ENCODE data around the gene KLK13. TPM values are rescaled to one million over a fixed set of nuclear protein-coding genes. Genes with fewer than 3 reads are reported as not detected.

The KLK13 gene
- total and polyA plus RNA-seq, 2 of the 13 experiments (the other 11 are each of a cell fraction or from before 2014, with no cell fraction given), result 0.09 TPM; not detected in 1

DNA sequence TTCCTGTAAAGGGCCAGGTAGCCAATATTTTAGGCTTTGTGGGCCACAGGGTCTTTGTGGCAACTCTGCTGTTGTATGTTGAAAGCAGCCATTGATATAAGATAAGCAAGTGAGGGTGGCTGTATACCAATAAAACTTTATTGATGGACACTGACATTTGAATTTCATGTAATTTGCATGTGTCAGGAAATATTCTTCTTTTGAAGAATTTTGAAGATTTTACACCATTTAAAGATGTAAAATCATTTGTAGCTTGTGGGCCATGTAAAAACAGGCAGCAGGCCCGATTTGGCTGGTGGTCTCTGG is 45.7 kb upstream of the KLK13 start (continued):
- no peak for TF ChIP-seq ZNF775 (CRISPR knock-in tag; IDR thresholded peaks at IDR 0.05; ENCODE audit: borderline replicate concordance)
- TF ChIP-seq, protein P1, sequence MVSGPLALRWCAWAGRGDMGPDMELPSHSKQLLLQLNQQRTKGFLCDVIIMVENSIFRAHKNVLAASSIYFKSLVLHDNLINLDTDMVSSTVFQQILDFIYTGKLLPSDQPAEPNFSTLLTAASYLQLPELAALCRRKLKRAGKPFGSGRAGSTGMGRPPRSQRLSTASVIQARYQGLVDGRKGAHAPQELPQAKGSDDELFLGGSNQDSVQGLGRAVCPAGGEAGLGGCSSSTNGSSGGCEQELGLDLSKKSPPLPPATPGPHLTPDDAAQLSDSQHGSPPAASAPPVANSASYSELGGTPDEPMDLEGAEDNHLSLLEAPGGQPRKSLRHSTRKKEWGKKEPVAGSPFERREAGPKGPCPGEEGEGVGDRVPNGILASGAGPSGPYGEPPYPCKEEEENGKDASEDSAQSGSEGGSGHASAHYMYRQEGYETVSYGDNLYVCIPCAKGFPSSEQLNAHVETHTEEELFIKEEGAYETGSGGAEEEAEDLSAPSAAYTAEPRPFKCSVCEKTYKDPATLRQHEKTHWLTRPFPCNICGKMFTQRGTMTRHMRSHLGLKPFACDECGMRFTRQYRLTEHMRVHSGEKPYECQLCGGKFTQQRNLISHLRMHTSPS (CRISPR knock-in tag; IDR thresholded peaks at IDR 0.05; ENCODE audit: low read depth), result no peak

DNA sequence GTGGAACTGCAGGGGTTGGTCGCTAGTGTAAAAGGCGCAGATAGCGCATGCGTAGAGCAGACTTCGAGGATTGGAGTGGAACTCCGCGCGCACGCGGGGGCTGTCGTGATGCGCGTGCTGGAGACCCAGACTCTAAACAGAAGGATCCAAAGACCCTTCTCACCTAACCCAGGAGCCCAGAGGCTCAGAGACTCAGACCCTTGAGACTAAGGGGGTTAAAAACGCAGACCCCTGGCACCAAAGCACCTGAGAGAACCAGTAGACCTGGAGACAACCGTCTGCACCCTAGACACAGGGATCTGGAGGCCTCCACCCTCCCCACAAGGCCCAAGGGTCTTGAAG is 43.9 kb upstream of the KLK13 start:
- intact Hi-C loops (cut with micrococcal nuclease; ENCODE audit: unreplicated experiment), result loop anchor here (10.0 kb wide), 1 partner anchor 174 kb away; no protein-coding TSS in a partner anchor
- POLR2A ChIA-PET, result no interaction called here
- H3K79me2 ChIP-seq (ENCODE audit: insufficient read depth, low read length), result peaks cover 3% of the 10 kb centered on the region

More for the DNA sequence above, 43.9 kb upstream of the KLK13 start:
- TF ChIP-seq, protein P2, sequence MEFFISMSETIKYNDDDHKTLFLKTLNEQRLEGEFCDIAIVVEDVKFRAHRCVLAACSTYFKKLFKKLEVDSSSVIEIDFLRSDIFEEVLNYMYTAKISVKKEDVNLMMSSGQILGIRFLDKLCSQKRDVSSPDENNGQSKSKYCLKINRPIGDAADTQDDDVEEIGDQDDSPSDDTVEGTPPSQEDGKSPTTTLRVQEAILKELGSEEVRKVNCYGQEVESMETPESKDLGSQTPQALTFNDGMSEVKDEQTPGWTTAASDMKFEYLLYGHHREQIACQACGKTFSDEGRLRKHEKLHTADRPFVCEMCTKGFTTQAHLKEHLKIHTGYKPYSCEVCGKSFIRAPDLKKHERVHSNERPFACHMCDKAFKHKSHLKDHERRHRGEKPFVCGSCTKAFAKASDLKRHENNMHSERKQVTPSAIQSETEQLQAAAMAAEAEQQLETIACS (CRISPR knock-in tag; IDR thresholded peaks at IDR 0.05), result 0 out of 2 replicates have a peak, but pooled peaks have one; percentile 12
- no peak for TF ChIP-seq ELF3 (CRISPR knock-in tag; IDR thresholded peaks at IDR 0.05)
- TF ChIP-seq ZNF234 (CRISPR knock-in tag; conservative IDR thresholded peaks at IDR 0.05), result no peak
- TF ChIP-seq ZNF264 (CRISPR knock-in tag; IDR thresholded peaks at IDR 0.05), result 0 out of 2 replicates have a peak, but pooled peaks have one; percentile 10
- TF ChIP-seq MAF1 (CRISPR knock-in tag; IDR thresholded peaks at IDR 0.05; ENCODE audit: borderline replicate concordance), result 0 out of 2 replicates have a peak, but pooled peaks have one; percentile 5
- 0 out of 2 replicates have a peak, but pooled peaks have one; percentile 23 for TF ChIP-seq ZNF224 (CRISPR knock-in tag; IDR thresholded peaks at IDR 0.05)
- TF ChIP-seq RFXAP (CRISPR knock-in tag; IDR thresholded peaks at IDR 0.05; ENCODE audit: borderline replicate concordance), result peak; percentile 14; the same call in 1 of the 2 replicates
- TF ChIP-seq ELF4 (CRISPR knock-in tag; IDR thresholded peaks at IDR 0.05; ENCODE audit: borderline replicate concordance), result 0 out of 2 replicates have a peak, but pooled peaks have one; percentile 4
- no peak for TF ChIP-seq NFIB (CRISPR knock-in tag; IDR thresholded peaks at IDR 0.05; ENCODE audit: borderline replicate concordance)
- TF ChIP-seq, protein P3, sequence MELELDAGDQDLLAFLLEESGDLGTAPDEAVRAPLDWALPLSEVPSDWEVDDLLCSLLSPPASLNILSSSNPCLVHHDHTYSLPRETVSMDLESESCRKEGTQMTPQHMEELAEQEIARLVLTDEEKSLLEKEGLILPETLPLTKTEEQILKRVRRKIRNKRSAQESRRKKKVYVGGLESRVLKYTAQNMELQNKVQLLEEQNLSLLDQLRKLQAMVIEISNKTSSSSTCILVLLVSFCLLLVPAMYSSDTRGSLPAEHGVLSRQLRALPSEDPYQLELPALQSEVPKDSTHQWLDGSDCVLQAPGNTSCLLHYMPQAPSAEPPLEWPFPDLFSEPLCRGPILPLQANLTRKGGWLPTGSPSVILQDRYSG (CRISPR knock-in tag; IDR thresholded peaks at IDR 0.05), result 0 out of 2 replicates have a peak, but pooled peaks have one; percentile 4
- TF ChIP-seq SNAI1 (CRISPR knock-in tag; IDR thresholded peaks at IDR 0.05; ENCODE audit: borderline replicate concordance), result no peak
- no peak for TF ChIP-seq ZFAT (CRISPR knock-in tag; conservative IDR thresholded peaks at IDR 0.05)
- peak; percentile 8; the same call in 1 of the 2 replicates for TF ChIP-seq ZNF747 (CRISPR knock-in tag; IDR thresholded peaks at IDR 0.05; ENCODE audit: borderline replicate concordance)
- no peak for DNase-seq (ENCODE audit: low spot score)
- Histone ChIP-seq H3K4me2 (ENCODE audit: low read depth, low read length) (peak overlapping the region; percentile 72), H3K9ac (ENCODE audit: insufficient read depth, low read depth, low read length) (0 out of 2 replicates have a peak overlapping the region, but pooled peaks have one; percentile 1), H3K4me1 (ENCODE audit: insufficient read depth, low read length) (peaks cover 15% of the 10 kb centered on the region), H3K36me3 (replicated peaks in 1 of 2; ENCODE audit: control insufficient read depth in 1 of 2, insufficient read depth in 2 of 2, low read length in 2 of 2) (peaks cover 0 to under 1% of the 10 kb centered on the region in 2 experiments; a peak in 1 of 5 replicates), H4K20me1 (ENCODE audit: insufficient read depth, low read length) (no peaks in the 10 kb centered on the region), H3K9me3 (ENCODE audit: low read length) (no peaks in the 10 kb centered on the region), H3K27ac (ENCODE audit: extremely low read length, insufficient read depth, low read length) (no peak overlapping the region), H3K27me3 (ENCODE audit: control insufficient read depth in 1 of 2, insufficient read depth in 2 of 2, low read length in 2 of 2) (peaks cover 0 to 9% of the 10 kb centered on the region in 2 experiments; a peak in 1 of 5 replicates), H3K4me3 (replicated peaks in 1 of 3; ENCODE audit: insufficient read depth in 1 of 3, low read depth in 2 of 3, low read length in 3 of 3) (peak overlapping the region; percentile 38 to 91 (median 44); a peak in 5 of 6 replicates), H2AFZ (ENCODE audit: low read length) (no peak overlapping the region)
- no peak for FAIRE-seq
- WGBS (ENCODE audit: low lambda C conversion rate), result 19% methylated on average over 15 of the region's 15 CpGs
- ATAC-seq, result no peak
- no TSS peak for BruUV-seq (replicated peaks)
- in situ Hi-C loops (cut with HindIII; ENCODE audit: extremely low pct_ligation_motif_present, low pct_unique_long_range_greater_than_20kb), result no loop called here
- CTCF ChIA-PET (ENCODE audit: low intra/inter-chr PET ratio, low total read pairs), result no interaction called here
